HepG2 (cell line): Measurements from ENCODE around the gene EXTL1. TPM values are rescaled to one million over a fixed set of nuclear protein-coding genes. Genes with fewer than 3 reads are reported as not detected.

Experiments
- ATAC-seq: fragments of 200-7000 bp; cut with Tn5 transposase; 3 replicates; pipeline ENCODE4 v1.9.1; 2020; ENCODE audit warnings: mild to moderate bottlenecking, moderate library complexity
- BruUV-seq: library from RNA; stranded (reverse); fragments of 400-500 nt; replicated peaks from 2 replicates; lab custom pipeline; 2021; lab: Mats Ljungman, UMichigan
- CTCF ChIA-PET: fragments of 300-600 bp; formaldehyde crosslinking; extraction: SDS; loops from one replicate; lab custom pipeline; 2021; ENCODE audit warnings: low total read pairs, inconsistent platforms, low intra/inter-chr PET ratio; lab: Yijun Ruan, JAX
- POLR2A ChIA-PET: fragments of 350-600 bp; sonication (Branson Sonifier 250); formaldehyde crosslinking; loops from one replicate; lab custom pipeline; 2020; ENCODE audit warnings: antibody characterized with exemption, inconsistent platforms; lab: Yijun Ruan, JAX
- DNase-seq: peaks from one replicate; pipeline ENCODE4 v3.0.0-alpha.2; 2015; ENCODE audit warnings: low spot score
- FAIRE-seq: peaks from 3 replicates; lab custom pipeline; 2011; peaks lifted over from hg19 to GRCh38; lab: Jason Lieb, UNC
- H2AFZ ChIP-seq: one replicate; pipeline ENCODE4 v1.6.1; 2011; ENCODE audit warnings: low read length, inconsistent platforms
- H3K27ac ChIP-seq: fragments of 300-600 bp; 3 replicates; pipeline ENCODE4 v1.8.0; 2011; ENCODE audit warnings: mixed run types, mild to moderate bottlenecking, mixed read lengths, low read length, inconsistent platforms; ENCODE audit not compliant: insufficient read depth; ENCODE audit errors: extremely low read length
- H3K27me3 ChIP-seq, 2 experiments: fragments of 200-600 bp in 1 of 2; 2 replicates in 1 of 2; 3 replicates in 1 of 2; pipeline versions ENCODE4 v1.6.0 to v1.8.0; 2011; ENCODE audit warnings: low read length in 2 of 2, mild to moderate bottlenecking in 2 of 2, moderate library complexity in 2 of 2, inconsistent platforms in 1 of 2; ENCODE audit not compliant: insufficient read depth in 2 of 2, control insufficient read depth in 1 of 2
- H3K36me3 ChIP-seq, 2 experiments: fragments of 200-600 bp in 1 of 2; replicated peaks in 1 of 2; 2 replicates in 1 of 2; 3 replicates in 1 of 2; pipeline versions ENCODE4 v1.5.1 to v1.8.0; 2011; ENCODE audit warnings: low read length in 2 of 2, inconsistent platforms in 1 of 2; ENCODE audit not compliant: insufficient read depth in 2 of 2, control insufficient read depth in 1 of 2
- H3K4me1 ChIP-seq: 2 replicates; pipeline ENCODE4 v1.5.1; 2012; ENCODE audit warnings: low read length, inconsistent platforms; ENCODE audit not compliant: insufficient read depth
- H3K4me2 ChIP-seq: 2 replicates; pipeline ENCODE4 v1.6.0; 2011; ENCODE audit warnings: low read depth, low read length, inconsistent platforms
- H3K4me3 ChIP-seq, 3 experiments: fragments of 200-600 bp in 1 of 3; sonication (generic), shearing (Covaris generic) in 1 of 3; replicated peaks in 1 of 3; 2 replicates each; pipeline ENCODE4 v1.5.1; 2011 to 2016; ENCODE audit warnings: low read length in 3 of 3, inconsistent platforms in 2 of 3, low read depth in 2 of 3, mild to moderate bottlenecking in 2 of 3, control low read depth in 1 of 3, mixed read lengths in 1 of 3; ENCODE audit not compliant: insufficient read depth in 1 of 3
- H3K79me2 ChIP-seq: one replicate; pipeline ENCODE4 v1.6.1; 2011; ENCODE audit warnings: low read length, inconsistent platforms; ENCODE audit not compliant: insufficient read depth
- H3K9ac ChIP-seq: 2 replicates; pipeline ENCODE4 v1.6.0; 2011; ENCODE audit warnings: mild to moderate bottlenecking, low read depth, low read length, inconsistent platforms; ENCODE audit not compliant: insufficient read depth
- H3K9me3 ChIP-seq: 2 replicates; pipeline ENCODE4 v1.5.1; 2012; ENCODE audit warnings: mild to moderate bottlenecking, low read length
- H4K20me1 ChIP-seq: 2 replicates; pipeline ENCODE4 v1.6.0; 2011; ENCODE audit warnings: inconsistent platforms, mild to moderate bottlenecking, low read length, moderate library complexity; ENCODE audit not compliant: insufficient read depth
- ASH2L ChIP-seq: fragments of 300-600, 200-600 bp; sonication (generic); IDR thresholded peaks from 2 replicates; pipeline ENCODE4 v1.7.0; 2017; ENCODE audit warnings: low read depth, mild to moderate bottlenecking, moderate library complexity, mixed read lengths, low read length; ENCODE audit not compliant: insufficient read length
- CBX2 ChIP-seq, 2 experiments: fragments of 200-600 bp in 1 of 2; sonication (generic); formaldehyde crosslinking in 1 of 2; IDR thresholded peaks; 2 replicates each; pipeline versions ENCODE4 v1.7.0 to v1.8.1; 2018 to 2022; ENCODE audit warnings: low read depth in 2 of 2, low read length in 1 of 2, mild to moderate bottlenecking in 1 of 2, missing genetic modification reagents in 1 of 2
- CREB1 ChIP-seq, 2 experiments: fragments of 450-650 bp in 1 of 2; IDR thresholded peaks; 2 replicates each; pipeline ENCODE4 v1.6.1; 2016 to 2017; ENCODE audit warnings: control low read depth in 1 of 2, mild to moderate bottlenecking in 1 of 2, missing compliant biosample characterization in 1 of 2, missing genetic modification characterization in 1 of 2
- DR1 ChIP-seq: sonication (generic); formaldehyde crosslinking; IDR thresholded peaks from 2 replicates; pipeline ENCODE4 v1.8.0; 2021; ENCODE audit warnings: mild to moderate bottlenecking, missing genetic modification reagents, inconsistent platforms
- ETV5 ChIP-seq: IDR thresholded peaks from 2 replicates; pipeline ENCODE4 v1.6.1; 2018; ENCODE audit warnings: missing biosample characterization, missing genetic modification reagents, inconsistent platforms, borderline replicate concordance
- GATAD2A ChIP-seq: IDR thresholded peaks from 2 replicates; pipeline ENCODE4 v1.6.1; 2016
- HNRNPUL1 ChIP-seq: fragments of 200-400 bp; formaldehyde crosslinking; IDR thresholded peaks from 2 replicates; pipeline ENCODE4 v1.6.1; 2017; ENCODE audit warnings: low read depth, mild to moderate bottlenecking, low read length, moderate library complexity
- NFE2L2 ChIP-seq: fragments of 150-350 bp; IDR thresholded peaks from 2 replicates; pipeline ENCODE4 v1.6.1; 2014; ENCODE audit warnings: low read length
- NR1H2 ChIP-seq: sonication (generic); formaldehyde crosslinking; IDR thresholded peaks from 2 replicates; pipeline ENCODE4 v1.8.1; 2022; ENCODE audit warnings: low read depth, missing genetic modification reagents, borderline replicate concordance
- SOX13 ChIP-seq, 3 experiments: fragments of 450-650 bp in 1 of 3; sonication (generic) in 1 of 3; formaldehyde crosslinking in 1 of 3; IDR thresholded peaks in 2 of 3; conservative IDR thresholded peaks in 1 of 3; 2 replicates each; pipeline versions ENCODE4 v1.5.0 to v1.6.1; 2016 to 2020; ENCODE audit warnings: antibody characterized with exemption in 1 of 3, mild to moderate bottlenecking in 1 of 3, missing compliant biosample characterization in 1 of 3, missing genetic modification reagents in 1 of 3, moderate library complexity in 1 of 3
- ZNF256 ChIP-seq: sonication (generic); formaldehyde crosslinking; conservative IDR thresholded peaks from 2 replicates; pipeline ENCODE4 v1.4.0; 2020; ENCODE audit warnings: missing genetic modification reagents
- ZNF326 ChIP-seq: sonication (generic); formaldehyde crosslinking; IDR thresholded peaks from 2 replicates; pipeline ENCODE4 v1.4.0; 2020; ENCODE audit warnings: missing genetic modification reagents, borderline replicate concordance
- ZNF382 ChIP-seq: sonication (generic); formaldehyde crosslinking; IDR thresholded peaks from 2 replicates; pipeline ENCODE4 v1.5.0; 2020; ENCODE audit warnings: missing genetic modification reagents, mild to moderate bottlenecking, borderline replicate concordance
- ZNF432 ChIP-seq: sonication (generic); formaldehyde crosslinking; IDR thresholded peaks from 2 replicates; pipeline ENCODE4 v1.5.0; 2020; ENCODE audit warnings: missing genetic modification reagents, mild to moderate bottlenecking, borderline replicate concordance
- ZNF546 ChIP-seq: sonication (generic); formaldehyde crosslinking; conservative IDR thresholded peaks from 2 replicates; pipeline ENCODE4 v1.8.1; 2023; ENCODE audit warnings: mild to moderate bottlenecking, missing genetic modification reagents
- ZNF570 ChIP-seq: sonication (generic); formaldehyde crosslinking; IDR thresholded peaks from 2 replicates; pipeline ENCODE4 v1.4.0; 2020; ENCODE audit warnings: mild to moderate bottlenecking, missing genetic modification reagents, borderline replicate concordance
- ZNF773 ChIP-seq: sonication (generic); formaldehyde crosslinking; IDR thresholded peaks from 2 replicates; pipeline ENCODE4 v1.4.0; 2020; ENCODE audit warnings: missing genetic modification reagents, borderline replicate concordance
- WGBS: methylation state at CpG from one replicate; pipeline ENCODE4 v1.1.6; 2017; ENCODE audit warnings: low lambda C conversion rate; 5-methylcytosine and 5-hydroxymethylcytosine counted together
- in situ Hi-C: cut with HindIII; loops from 2 replicates; pipeline ENCODE4 v1.10.0; 2017; ENCODE audit warnings: low pct_unique_long_range_greater_than_20kb; ENCODE audit not compliant: extremely low pct_ligation_motif_present
- intact Hi-C: fragments of 100-400 bp; cut with micrococcal nuclease; formaldehyde crosslinking; loops from one replicate; pipeline ENCODE4 v1.10.0; 2022; ENCODE audit not compliant: unreplicated experiment
- polyA plus RNA-seq, 8 experiments: library from polyadenylated mRNA; depleted of rRNA in 3 of 8; stranded (reverse) in 7 of 8; unstranded in 1 of 8; fragments of >200 nt; fragmentation: Illumina TruSeq in 4 of 8; extraction: Trizol in 4 of 8; gene quantifications; 2 replicates each; pipeline versions ENCODE4 v1.2.1 to v1.2.3, GENCODE V29; 2011 to 2016; ENCODE audit warnings: low read depth in 4 of 8, missing spikeins in 1 of 8, mixed read lengths in 1 of 8; ENCODE audit not compliant: insufficient read depth in 1 of 8
- total RNA-seq, 5 experiments: library from RNA; depleted of rRNA; stranded (reverse); fragments of >200 nt; fragmentation: Illumina TruSeq; extraction: Trizol; gene quantifications; 2 replicates each; pipeline ENCODE4 v1.2.3, GENCODE V29; 2016; ENCODE audit warnings: low read depth in 1 of 5
- TF ChIP-seq, protein P1 (sequence below): IDR thresholded peaks from 2 replicates; pipeline ENCODE4 v1.6.1; 2016; ENCODE audit warnings: low read depth, control low read depth
- TF ChIP-seq, protein P2 (sequence below): sonication (generic); formaldehyde crosslinking; IDR thresholded peaks from 2 replicates; pipeline ENCODE4 v1.5.1; 2020; ENCODE audit warnings: mild to moderate bottlenecking, missing genetic modification reagents, borderline replicate concordance

EXTL1 gene
- total and polyA plus RNA-seq, 2 of the 13 experiments (the other 11 are each of a cell fraction or from before 2014, with no cell fraction given), result 0.35 to 1.0 TPM

DNA sequence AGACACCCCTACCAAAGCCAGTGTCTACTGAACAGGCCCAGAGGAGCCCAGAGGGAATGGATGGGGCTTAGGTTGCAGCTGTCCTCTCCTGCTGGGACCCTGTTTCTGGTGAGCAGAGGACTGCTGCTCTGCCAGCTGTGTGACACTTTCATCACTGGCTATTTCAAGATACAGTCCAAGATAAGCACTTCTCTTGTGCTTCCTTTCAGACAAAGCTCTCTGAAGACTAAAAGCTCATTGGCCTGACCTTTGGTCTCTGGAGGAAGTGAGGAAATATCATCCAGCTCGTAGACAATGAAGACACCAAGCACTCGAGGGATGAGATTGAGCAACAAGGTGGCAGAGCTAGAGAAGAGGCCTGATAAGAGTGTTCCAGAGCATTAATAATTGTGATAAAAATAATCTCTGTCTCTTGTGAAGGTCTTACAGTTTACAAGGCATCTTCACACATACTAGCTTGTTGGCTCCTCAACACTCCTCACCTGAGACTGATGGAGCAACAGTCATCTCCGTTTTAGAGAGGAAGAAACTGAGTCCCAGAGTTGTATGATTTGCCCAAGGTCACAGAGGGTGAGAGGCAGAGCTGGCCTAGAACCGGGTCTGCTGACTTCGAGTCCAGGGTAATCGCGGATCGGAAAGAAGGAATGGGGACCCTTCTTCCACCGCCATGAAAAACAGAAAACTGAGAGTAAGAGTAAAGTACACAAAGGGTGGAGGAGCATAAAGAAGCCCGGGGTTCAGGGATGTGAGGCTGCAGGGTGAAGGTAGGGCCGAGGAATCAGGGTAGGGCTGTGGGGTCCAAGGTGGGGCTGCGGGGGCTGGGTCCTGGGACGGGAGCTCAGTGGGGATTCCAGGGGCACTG lies 24.4 kb upstream of the EXTL1 start:
- TSS peak; percentile 71 for BruUV-seq
- FAIRE-seq, result peak; percentile 96
- intact Hi-C loops, result loop anchor here (5.0 kb wide), 1 partner anchor 175 kb away; no protein-coding TSS in a partner anchor
- TF ChIP-seq SOX13 (IDR thresholded peaks at IDR 0.05) (peak; percentile 69), SOX13 (CRISPR knock-in tag; conservative IDR thresholded peaks at IDR 0.05 in 1 of 2, IDR thresholded peaks at IDR 0.05 in 1 of 2) (peak in 1 of 2 experiments; percentile 93; a peak in 2 of 4 replicates), ZNF432 (CRISPR knock-in tag) (no peak), ZNF382 (CRISPR knock-in tag) (no peak), HNRNPUL1 (no peak), ZNF570 (CRISPR knock-in tag) (no peak), GATAD2A (peak; percentile 92), ZNF326 (CRISPR knock-in tag) (no peak), ASH2L (peak; percentile 33), DR1 (CRISPR knock-in tag) (no peak), CBX2 (IDR thresholded peaks at IDR 0.05; ENCODE audit: low read depth, low read length) (no peak), CBX2 (CRISPR knock-in tag; IDR thresholded peaks at IDR 0.05; ENCODE audit: low read depth) (no peak), ZNF773 (CRISPR knock-in tag) (no peak), NR1H2 (CRISPR knock-in tag) (no peak), ZNF546 (CRISPR knock-in tag) (0 out of 2 replicates have a peak, but pooled peaks have one; percentile 9), NFE2L2 (no peak), ZNF256 (CRISPR knock-in tag) (0 out of 2 replicates have a peak, but pooled peaks have one; percentile 8), ETV5 (peak; percentile 91), CREB1 (IDR thresholded peaks at IDR 0.05) (no peak), CREB1 (CRISPR knock-in tag; IDR thresholded peaks at IDR 0.05) (peak; percentile 82)
- TF ChIP-seq, protein P1, sequence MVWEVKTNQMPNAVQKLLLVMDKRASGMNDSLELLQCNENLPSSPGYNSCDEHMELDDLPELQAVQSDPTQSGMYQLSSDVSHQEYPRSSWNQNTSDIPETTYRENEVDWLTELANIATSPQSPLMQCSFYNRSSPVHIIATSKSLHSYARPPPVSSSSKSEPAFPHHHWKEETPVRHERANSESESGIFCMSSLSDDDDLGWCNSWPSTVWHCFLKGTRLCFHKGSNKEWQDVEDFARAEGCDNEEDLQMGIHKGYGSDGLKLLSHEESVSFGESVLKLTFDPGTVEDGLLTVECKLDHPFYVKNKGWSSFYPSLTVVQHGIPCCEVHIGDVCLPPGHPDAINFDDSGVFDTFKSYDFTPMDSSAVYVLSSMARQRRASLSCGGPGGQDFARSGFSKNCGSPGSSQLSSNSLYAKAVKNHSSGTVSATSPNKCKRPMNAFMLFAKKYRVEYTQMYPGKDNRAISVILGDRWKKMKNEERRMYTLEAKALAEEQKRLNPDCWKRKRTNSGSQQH, result peak; percentile 82; the same call in 1 of the 2 replicates
- TF ChIP-seq, protein P2, sequence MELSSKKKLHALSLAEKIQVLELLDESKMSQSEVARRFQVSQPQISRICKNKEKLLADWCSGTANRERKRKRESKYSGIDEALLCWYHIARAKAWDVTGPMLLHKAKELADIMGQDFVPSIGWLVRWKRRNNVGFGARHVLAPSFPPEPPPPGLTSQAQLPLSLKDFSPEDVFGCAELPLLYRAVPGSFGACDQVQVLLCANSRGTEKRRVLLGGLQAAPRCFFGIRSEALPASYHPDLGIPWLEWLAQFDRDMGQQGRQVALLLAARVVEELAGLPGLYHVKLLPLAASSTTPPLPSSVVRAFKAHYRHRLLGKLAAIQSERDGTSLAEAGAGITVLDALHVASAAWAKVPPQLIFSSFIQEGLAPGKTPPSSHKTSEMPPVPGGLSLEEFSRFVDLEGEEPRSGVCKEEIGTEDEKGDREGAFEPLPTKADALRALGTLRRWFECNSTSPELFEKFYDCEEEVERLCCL (CRISPR knock-in tag), result 0 out of 2 replicates have a peak, but pooled peaks have one; percentile 1

More for the DNA sequence above, 24.4 kb upstream of the EXTL1 start:
- H2AFZ ChIP-seq, result peak overlapping the region; percentile 8
- peaks cover 36% of the 10 kb centered on the region for H3K4me1 ChIP-seq
- WGBS, result under 1% methylated on average over 13 of the region's 13 CpGs
- POLR2A ChIA-PET, result interaction anchor here (0.5 to 2.4 kb wide), 20 partner anchors 9 to 237 kb away, joined by 3 to 25 read pairs (median 4); partner anchors contain the start of genes CEP85, EXTL1, MTFR1L and PAQR7
- no peaks in the 10 kb centered on the region; a peak in 1 of 5 replicates for H3K27me3 ChIP-seq
- no peaks in the 10 kb centered on the region for H4K20me1 ChIP-seq
- peak overlapping the region; percentile 78 for H3K27ac ChIP-seq
- H3K4me2 ChIP-seq, result peak overlapping the region; percentile 93
- H3K9ac ChIP-seq, result peak overlapping the region; percentile 79
- peak overlapping the region; percentile 81 to 85 (median 82) for H3K4me3 ChIP-seq
- in situ Hi-C loops, result loop anchor here (5.0 to 10.0 kb wide), 2 partner anchors 100 to 172 kb away; no protein-coding TSS in a partner anchor
- no peaks in the 10 kb centered on the region for H3K79me2 ChIP-seq
- CTCF ChIA-PET, result interaction anchor here (1.5 to 2.3 kb wide), 3 partner anchors 91 to 160 kb away, joined by 5 to 40 read pairs (median 10); partner anchors contain the start of gene STMN1
- no peaks in the 10 kb centered on the region for H3K9me3 ChIP-seq
- ATAC-seq (peak; percentile 72), DNase-seq (peak; percentile 81)
- peaks cover 0 to 1% of the 10 kb centered on the region in 2 experiments; a peak in 2 of 5 replicates for H3K36me3 ChIP-seq
